ENCODE data around the gene GBP6. TPM values are rescaled to one million over a fixed set of nuclear protein-coding genes. Genes with fewer than 3 reads are reported as not detected.
"Not testable (repeated sequence)": the region's sequence is repeated elsewhere in the genome, so short reads cannot be mapped to it uniquely, and the experiment has no call there.

The GBP6 gene, protein sequence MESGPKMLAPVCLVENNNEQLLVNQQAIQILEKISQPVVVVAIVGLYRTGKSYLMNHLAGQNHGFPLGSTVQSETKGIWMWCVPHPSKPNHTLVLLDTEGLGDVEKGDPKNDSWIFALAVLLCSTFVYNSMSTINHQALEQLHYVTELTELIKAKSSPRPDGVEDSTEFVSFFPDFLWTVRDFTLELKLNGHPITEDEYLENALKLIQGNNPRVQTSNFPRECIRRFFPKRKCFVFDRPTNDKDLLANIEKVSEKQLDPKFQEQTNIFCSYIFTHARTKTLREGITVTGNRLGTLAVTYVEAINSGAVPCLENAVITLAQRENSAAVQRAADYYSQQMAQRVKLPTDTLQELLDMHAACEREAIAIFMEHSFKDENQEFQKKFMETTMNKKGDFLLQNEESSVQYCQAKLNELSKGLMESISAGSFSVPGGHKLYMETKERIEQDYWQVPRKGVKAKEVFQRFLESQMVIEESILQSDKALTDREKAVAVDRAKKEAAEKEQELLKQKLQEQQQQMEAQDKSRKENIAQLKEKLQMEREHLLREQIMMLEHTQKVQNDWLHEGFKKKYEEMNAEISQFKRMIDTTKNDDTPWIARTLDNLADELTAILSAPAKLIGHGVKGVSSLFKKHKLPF
- not detected in 2 replicates for total RNA-seq (2014; rRNA removed; shearing (Covaris generic))

DNA sequence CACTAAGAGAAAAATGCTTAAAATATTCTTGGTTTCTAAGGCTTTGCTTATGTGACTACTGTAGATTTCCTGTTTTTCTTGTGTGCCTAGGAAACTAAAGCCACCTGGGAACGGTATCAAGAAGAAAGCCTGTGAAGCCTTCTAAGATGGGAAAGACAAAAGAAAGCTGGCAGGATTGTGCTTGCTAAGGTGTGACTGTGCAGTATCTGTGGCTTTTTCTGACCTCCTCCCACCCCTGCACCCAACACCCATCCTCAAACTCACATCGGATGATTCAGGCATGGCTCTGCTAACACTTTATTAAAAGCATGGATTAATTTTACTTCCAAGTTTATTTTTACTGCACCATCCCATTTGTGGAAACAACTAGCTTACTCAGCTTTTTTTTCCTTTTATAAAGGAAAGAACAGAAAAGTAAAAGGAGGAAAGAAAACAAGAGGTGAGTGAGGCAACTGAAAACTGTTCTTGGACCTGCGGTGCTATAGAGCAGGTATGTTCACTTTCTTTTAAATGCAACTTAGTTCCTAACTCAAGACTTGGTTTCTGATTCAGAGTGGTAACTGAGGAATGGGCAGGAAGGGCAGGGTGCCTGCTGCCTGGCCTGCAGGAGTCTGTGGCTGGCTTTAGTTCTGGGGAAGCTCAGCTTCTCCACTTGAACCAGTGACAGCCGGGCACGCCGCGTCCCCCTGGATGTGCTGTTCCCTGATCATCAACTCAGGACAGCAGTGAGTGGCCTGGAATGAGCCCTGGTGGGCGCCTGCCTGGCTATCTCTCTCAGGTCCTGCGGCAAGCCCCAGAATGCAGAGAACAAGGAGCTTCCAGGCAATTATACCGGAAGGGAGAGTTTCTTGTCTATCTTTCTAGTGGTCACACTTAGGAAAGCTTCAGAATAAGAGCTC lies at the start of gene GBP6:
Gene GBP6, plus strand, starts transcription at position 422 of the 899 bp plus-strand sequence. CDS start 4,493 bp downstream, outside the sequence.
- no peak for DNase-seq (ENCODE audit: low spot score)

DNA sequence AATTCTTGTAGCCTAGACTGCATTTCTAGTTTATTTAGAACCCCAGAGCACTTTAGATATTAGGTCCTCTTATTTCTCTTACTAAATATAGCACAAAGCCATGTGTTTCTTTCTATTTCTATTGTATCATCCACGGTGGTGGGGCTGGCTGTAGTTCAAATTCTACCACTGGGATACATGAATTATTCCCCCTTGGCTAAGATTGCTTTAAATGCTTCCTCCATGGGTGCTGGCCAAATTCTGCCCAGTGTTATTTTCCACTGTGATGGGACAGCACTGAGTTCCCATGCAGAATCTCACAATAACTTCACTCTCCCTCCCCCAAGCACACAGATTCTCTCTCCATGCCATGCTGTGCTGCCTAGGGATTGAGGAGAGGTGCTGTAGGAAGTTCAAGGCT lies 41.5 kb upstream of the GBP6 start:
- no peak for DNase-seq (ENCODE audit: low spot score)

DNA sequence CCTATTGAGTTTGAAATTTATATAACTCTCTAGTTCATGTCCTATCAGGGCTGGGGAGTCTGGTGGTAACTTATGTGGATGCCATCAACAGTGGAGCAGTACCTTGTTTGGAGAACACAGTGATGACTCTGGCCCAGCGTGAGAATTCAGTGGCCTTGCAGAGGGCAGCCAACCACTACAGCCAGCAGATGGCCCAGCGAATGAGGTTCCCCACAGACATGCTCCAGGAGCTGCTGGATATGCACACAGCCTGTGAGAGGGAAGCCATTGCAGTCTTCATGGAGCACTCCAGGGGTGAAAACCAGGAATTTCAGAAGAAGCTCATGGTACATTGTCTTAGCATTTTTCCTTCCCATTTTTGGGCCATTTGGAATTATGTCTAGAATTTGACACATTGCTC lies 32.0 kb upstream of the GBP6 start:
- no peak for DNase-seq (ENCODE audit: low spot score)

DNA sequence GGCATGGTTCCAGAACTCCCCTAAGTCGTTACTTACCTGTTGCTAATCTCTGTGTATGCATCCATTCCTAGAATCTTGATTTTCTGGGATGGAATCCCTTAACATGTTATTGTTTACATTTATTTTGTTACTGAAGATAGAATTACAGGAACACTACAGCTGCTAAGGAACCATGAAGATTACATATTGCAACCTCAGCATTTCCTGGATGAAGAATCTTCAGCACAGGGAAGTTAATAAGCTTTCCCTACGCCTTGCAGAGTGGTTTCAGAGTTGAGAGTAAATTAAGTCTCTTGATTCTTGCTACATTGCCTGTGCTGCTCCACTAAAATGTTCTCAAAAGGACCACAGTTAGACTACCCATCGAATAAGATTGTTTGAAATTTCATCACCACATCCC lies 31.4 kb upstream of the GBP6 start:
- no peak for DNase-seq (ENCODE audit: low spot score)

DNA sequence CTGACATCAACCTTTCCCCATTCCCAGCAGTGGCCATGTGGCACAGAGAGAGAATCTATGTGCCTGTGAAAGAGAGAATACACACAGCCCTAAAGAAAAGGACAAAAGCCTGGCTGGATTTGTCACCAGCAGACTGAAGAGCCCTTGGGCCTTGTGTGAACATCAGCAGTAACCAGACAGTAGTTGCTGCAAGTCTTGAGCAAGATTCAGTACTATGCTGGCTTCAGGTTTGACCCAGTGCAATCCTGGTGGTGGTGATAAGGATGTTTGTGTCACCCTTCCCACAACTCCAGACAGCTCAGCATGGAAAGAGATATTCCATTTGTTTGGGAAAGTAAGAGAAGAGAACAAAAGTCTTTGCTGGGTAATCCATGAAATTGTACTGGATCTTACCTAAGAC lies 28.4 kb upstream of the GBP6 start:
- DNase-seq (ENCODE audit: low spot score) = no peak

DNA sequence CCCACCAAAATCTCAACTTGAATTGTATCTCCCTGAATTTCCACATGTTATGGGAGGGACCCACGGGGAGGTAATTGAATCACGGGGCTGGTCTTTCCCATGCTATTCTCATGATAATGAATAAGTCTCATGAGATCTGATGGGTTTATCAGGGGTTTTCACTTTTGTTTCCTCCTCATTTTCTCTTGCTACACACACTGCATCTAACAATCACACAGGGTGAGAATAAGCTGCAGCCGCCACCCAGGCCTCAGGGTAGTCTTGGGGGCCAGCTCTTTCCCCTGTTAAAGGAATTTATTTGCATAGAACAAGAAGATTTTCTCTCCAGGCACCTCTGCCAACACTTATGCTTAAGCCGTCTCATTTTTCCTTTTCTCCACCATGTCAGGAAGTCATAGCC lies 26.0 kb upstream of the GBP6 start:
- no peak for DNase-seq (ENCODE audit: low spot score)

DNA sequence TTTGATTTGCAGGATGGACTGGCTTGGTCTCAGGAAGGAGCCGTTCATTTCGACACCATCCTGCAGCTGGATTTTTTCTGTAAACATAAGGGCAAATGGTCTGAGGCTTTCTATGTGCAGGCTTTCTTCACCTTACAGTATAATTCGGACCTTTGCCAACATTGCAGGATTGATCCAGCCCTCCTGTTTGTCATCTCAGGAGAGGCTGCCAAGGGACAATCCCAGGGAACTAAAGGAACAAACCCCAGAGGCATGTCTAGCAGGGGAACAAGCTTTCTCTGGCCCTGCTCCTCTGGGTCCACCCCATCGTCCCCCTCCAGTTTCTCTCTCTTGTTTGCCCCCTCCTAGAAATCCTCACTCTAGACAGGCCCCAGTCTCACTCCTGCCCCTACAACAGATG lies 24.8 kb upstream of the GBP6 start:
- no peak for DNase-seq (ENCODE audit: low spot score)

DNA sequence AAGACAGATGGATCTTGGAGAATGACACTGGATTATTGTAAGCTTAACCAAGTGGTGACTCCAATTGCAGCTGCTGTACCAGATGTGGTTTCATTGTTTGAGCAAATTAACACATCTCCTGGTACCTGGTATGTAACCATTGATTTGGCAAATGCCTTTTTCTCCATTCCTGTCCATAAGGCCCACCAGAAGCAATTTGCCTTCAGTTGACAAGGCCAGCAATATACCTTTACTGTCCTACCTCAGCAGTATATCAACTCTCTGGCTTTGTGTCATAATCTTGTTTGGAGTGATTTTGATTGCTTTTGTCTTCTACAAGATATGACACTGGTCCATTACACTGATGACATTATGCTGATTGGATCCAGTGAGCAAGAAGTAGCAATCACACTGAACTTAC lies 18.4 kb upstream of the GBP6 start:
- DNase-seq (ENCODE audit: low spot score) = not testable (repeated sequence)

DNA sequence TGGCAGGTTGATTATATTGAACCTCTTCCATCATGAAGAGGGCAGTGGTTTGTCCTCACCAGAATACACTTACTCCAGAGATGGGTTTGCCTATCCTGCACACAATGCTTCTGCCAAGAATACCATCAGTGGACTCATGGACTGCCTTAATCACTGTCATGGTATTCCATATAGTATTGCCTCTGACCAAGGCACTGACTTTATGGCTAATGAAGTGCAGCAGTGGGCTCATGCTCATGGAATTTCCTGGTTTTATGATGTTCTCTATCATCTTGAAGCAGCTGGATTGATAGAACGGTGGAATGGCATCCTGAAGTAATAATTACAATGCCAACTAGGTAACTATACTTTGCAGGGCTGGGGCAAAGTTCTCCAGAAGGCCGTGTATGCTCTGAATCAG lies 16.6 kb upstream of the GBP6 start:
- DNase-seq (ENCODE audit: low spot score) = no peak

DNA sequence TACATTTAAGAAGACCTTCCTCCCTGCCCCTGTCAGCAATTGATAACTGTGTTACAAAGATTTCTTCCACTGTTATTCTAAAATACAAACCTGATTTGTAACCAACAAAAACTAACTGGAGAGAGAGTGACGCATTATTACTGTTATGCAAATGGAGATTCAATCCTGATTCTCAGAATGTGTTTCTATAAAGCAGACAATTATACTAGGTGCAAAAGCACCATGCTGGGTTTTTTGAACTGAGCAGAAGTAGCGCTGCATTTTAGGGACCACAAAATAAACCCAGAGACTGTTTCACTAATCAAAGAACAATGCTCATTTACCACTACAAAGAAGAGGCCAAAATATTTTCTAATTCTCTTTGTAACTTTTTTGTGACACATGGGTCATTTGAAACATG lies 13.6 kb upstream of the GBP6 start:
- DNase-seq (ENCODE audit: low spot score) = no peak

DNA sequence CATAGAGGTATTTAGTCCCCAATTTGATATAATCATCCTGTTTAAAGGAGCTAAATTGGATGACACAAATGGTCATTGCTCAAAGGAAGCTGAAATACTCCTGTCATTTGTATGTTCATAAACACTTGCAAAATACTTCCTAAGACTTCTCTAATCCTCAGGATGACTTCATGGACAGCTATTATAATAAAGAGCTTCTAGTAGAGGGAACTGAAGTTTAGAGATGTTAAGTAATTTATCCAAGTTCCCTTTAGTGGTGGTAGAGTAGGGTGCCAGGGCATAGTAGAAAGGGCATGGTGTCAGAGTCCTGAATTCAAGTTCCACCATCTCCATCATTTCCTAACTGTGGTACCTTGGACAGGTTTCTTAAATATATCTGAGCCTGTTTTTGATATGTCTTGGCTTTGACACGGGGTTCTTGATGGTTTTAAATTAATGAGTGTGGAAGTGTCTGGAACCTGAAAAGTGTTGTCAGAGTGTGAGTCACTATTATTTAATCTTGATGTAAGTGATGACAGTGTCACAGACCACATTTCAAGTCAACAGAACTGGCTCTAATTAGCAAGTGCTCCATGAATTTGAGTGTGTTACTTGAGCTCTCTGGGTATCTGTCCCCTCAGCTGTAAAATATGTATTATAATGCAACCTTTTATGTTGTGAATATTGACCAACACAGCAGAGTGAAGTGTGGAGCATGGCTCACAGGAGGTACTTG lies 12.1 kb upstream of the GBP6 start:
- DNase-seq (ENCODE audit: low spot score) = no peak

DNA sequence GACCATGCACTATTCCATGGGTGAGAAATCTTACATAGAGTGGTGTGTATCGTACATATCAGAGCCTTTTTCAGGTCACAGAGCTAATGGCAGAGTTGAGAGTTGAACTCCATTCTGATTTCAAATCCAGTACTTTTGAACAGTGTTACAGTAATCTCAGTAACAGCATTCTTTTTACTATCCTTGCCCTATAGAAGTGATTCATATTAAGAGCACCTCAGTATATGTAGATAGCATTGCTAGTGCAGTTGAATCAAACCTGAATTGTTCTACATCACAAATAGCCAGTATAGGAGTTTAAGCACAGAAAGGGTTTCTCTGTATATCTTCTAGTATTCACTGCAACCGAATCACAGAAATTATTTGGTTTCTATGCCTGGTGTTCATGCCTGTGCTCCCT lies 11.4 kb upstream of the GBP6 start:
- no peak for DNase-seq (ENCODE audit: low spot score)

DNA sequence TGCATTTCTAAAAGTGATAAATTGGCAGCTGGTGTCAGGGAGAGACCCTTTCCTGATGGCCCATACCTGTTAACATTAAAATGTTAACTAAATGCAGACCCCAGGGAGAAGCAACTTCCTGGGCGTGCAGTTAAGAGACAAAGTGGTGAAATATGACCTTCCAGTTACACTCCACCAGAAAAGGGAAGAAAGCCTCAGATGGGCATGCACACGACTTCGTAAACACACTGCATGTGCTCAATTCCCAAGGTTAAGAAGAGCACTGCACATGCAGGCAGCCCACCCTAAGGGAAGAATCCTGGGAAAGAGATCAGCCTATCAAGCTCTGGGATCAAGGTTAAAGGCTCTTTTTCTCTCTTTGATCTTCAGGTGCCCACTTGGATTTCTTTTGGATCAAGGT lies 9.7 kb upstream of the GBP6 start:
- no peak for DNase-seq (ENCODE audit: low spot score)

DNA sequence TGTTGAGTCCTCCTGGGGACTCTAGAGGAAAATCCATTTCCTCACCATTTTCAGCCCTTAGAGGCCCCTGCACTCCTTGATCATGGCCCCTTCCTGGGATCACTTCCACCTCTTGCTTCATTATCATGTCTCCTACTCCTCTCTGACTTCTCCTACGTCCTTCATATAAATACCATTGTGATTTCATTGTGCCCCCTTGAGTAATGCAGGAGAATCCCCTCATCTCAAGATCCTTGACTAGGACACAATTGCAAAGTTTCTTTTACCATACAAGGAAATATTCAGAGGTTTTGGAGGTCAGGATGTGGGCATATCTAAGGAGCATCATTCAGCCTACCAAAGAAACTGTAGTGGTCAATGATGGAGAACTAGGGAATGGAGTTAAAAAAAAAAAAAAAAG lies 8.8 kb upstream of the GBP6 start:
- DNase-seq (ENCODE audit: low spot score) = no peak

DNA sequence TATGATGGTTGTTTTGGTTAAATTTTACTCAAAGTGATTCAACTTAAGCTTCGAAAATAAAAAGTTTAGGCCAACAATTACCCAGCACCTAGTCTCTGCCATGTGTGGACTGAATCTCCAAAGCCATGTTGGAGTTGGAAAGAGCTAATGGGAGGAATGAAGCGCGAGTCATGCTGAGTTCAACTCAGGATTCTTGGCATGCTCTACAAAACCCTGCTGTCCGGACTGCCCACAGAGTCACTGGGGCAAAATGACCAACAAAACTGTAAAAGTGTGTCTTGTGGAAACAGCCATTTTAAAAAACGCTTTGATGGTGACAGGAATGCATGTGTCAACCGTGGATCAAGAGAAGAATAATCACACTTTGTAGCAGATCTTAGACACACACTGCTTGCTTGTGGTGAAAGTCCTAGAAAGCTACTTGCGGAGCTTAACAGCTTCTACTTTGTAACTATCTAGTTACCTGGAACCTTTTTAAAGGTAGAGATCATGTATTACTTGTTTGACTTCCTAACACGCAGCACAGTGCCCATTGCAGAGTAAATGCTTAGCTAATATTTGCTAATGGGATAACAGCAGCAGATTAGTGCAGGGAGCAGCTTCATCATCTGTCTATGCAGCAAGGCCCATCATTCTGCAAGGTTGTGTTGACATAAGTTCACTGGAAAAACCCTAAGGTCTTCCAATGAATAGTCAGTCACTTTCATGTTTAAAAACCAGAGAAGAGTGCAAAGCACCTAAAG lies 7.0 kb upstream of the GBP6 start:
- peak; percentile 34 for DNase-seq (ENCODE audit: low spot score)

DNA sequence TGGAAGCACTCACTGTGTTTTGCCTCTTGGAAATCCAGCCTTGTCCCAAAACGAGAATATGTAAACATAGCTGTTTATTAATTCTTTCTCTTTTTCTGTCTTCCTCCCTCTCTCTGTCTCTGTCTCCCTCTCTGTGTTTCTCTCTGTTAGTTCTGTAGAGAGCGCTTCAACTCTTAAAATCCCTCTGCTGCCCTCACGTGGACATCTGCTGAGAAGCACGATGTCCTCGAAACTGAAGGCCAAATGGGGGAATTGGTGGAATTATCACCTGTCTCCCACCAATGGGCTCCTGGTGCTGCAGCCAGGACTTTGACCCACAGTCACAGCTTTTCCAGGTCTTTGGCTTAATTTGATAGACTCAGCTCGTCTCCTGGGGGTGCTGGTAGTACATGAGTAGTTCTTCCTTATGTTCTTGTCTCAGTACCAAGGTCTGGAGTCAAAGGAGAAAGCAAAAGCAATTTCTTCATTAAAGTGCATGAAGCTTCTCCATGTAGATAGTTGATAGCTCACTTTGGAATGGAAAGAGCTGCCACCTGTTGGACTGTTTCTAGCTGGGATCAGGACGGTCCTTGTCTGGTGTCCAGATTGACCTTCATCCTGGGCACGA lies 5.5 kb upstream of the GBP6 start:
- peak; percentile 39 for DNase-seq (ENCODE audit: low spot score)

DNA sequence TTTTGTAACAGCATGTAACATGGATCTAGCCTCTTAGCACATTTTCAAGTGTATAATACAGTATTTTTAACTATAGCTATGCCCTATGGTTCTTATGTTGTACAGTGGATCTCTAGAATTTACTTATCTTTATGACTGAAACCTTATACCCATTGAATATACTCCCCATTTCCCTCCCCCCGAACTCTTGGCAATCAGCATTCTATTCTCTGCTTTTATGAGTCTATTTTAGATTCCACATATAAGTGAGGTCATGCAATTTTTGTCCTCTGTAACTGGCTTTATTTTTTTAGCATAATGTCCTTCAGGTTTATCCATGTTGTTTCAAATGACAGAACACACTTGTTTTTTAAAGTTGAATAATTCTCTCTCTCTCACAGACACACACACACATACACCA lies 3.1 kb upstream of the GBP6 start:
- DNase-seq (ENCODE audit: low spot score) = no peak

DNA sequence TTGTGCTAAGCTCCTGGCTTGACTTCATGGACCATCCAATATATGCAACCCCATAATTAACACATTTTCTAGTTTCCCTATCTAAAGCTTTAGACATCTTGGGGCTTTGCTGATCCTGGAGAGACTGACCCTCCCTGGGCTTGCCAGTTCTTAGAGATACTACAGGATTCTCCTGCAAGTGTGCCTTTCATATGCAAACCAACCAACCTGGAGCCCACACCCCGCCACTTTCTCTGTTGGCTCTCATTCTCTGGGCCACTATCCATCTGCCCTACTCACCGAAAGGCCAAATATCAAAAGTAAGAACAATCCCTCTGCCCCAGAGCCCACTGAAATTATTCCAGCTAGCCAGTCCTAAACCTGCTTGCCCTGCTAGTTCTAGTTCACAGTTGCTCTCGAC lies 2.2 kb upstream of the GBP6 start:
- DNase-seq (ENCODE audit: low spot score) = no peak

DNA sequence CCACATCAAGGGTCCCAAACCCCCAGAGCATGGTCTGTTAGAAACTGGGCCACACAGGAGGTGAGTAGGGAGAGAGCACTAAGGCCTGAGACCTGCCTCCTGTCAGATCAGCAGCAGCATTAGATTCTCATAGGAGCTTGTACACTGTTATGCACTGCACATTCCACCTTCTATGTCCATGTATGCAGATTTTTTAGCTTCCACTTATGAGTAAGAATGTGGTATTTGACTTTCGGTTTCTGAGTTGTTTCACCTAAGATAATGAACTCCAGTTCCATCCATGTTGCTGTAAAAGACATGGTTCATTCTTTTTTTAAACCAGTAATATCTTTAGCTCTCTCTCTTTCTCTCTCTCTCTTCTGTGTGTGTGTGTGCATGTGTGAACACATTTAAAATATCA lies 663 bp upstream of the GBP6 start:
- DNase-seq (ENCODE audit: low spot score) = no peak

DNA sequence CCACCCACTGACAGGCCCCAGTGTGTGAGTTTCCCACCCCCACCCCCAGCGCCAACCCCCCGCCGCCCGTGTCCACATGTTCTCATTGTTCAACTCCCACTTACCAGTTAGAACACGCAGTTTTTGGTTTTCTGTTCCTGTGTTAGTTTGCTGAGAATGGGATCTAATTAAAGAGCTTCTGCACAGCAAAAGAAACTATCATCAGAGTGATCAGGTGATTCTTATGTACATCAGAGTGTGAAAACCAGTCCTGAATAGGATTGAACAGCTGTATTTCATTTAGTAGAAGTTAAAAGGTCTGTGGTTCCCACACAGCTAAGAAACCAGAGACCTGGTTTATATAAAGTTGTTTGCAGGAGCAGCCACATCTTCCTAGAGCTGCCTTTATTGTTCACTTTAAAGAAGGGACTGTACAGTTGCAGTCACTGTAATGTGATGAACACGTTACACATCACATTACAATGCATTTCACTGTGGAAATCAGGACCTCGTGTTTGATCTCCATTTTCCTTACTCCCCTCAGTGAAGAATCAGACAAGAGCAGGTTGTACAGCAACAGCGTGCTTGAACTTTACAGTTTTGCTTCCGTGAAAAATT lies 1.2 kb downstream of the GBP6 start:
- no peak for DNase-seq (ENCODE audit: low spot score)

All from A172 (cell line).